ENCODE data around the gene ELMO2. TPM values are rescaled to one million over a fixed set of nuclear protein-coding genes. Genes with fewer than 3 reads are reported as not detected.

Gene ELMO2
- total and polyA plus RNA-seq, 8 donors = 9.9 to 37.7 (median 22.5) TPM

- Histone ChIP-seq H3K36me3 (no peaks in the 10 kb centered on the region), H3K27ac (no peak overlapping the region), H3K27me3 (peaks cover 0 to 94% (median 9%) of the 10 kb centered on the region in 3 donors), H3K4me1 (no peaks in the 10 kb centered on the region), H3K9me3 (no peaks in the 10 kb centered on the region), H3K4me3 (no peak overlapping the region)
- intact Hi-C loops (cut with DNase I; ENCODE audit: low total_unique reads) = loop anchor here (10.0 kb wide), 1 partner anchor 188 kb away; no protein-coding TSS in a partner anchor
- TF ChIP-seq POLR2AphosphoS5 (IDR thresholded peaks at IDR 0.05) = no peak
- TF ChIP-seq CTCF (IDR thresholded peaks at IDR 0.05) = no peak
- TF ChIP-seq EP300 (IDR thresholded peaks at IDR 0.05) = no peak
- TF ChIP-seq POLR2A (IDR thresholded peaks at IDR 0.05) = no peak
- WGBS, 5 donors = 56 to 64% (median 57%) methylated on average over 8 of the region's 8 CpGs
- DNase-seq = no peak
Observed at GRCh38 chr20:46322641-46323040, 83.8 kb downstream of the ELMO2 start.

- Histone ChIP-seq H3K27ac (no peak overlapping the region), H3K9me3 (no peaks in the 10 kb centered on the region), H3K27me3 (peaks cover 6 to 96% (median 46%) of the 10 kb centered on the region in 3 donors), H3K4me3 (no peak overlapping the region), H3K36me3 (no peaks in the 10 kb centered on the region), H3K4me1 (peaks cover 2% of the 10 kb centered on the region in 4 donors)
- TF ChIP-seq EP300 (IDR thresholded peaks at IDR 0.05) (no peak), POLR2AphosphoS5 (IDR thresholded peaks at IDR 0.05) (no peak), POLR2A (IDR thresholded peaks at IDR 0.05) (no peak), CTCF (IDR thresholded peaks at IDR 0.05) (no peak)
- peak in 1 of 2 donors; percentile 42 for DNase-seq
- 31 to 55% (median 34%) methylated on average over 4 to 7 of the region's 7 CpGs for WGBS, 5 donors
- intact Hi-C loops (cut with DNase I; ENCODE audit: low total_unique reads) = no loop called here
Observed at GRCh38 chr20:46317685-46318177, 88.7 kb downstream of the ELMO2 start.

GRCh38 chr20:46316984-46317684 lies 89.3 kb downstream of the ELMO2 start:
- TF ChIP-seq EP300 (IDR thresholded peaks at IDR 0.05) (no peak), CTCF (IDR thresholded peaks at IDR 0.05) (no peak), POLR2AphosphoS5 (IDR thresholded peaks at IDR 0.05) (no peak), POLR2A (IDR thresholded peaks at IDR 0.05) (no peak)
- no peaks in the 10 kb centered on the region for H3K9me3 ChIP-seq
- intact Hi-C loops (cut with DNase I; ENCODE audit: low total_unique reads) = no loop called here
- H3K36me3 ChIP-seq = no peaks in the 10 kb centered on the region
- no peak overlapping the region for H3K4me3 ChIP-seq
- H3K27me3 ChIP-seq = peaks cover 6 to 96% (median 52%) of the 10 kb centered on the region in 3 donors
- H3K4me1 ChIP-seq = peaks cover 7 to 8% (median 8%) of the 10 kb centered on the region in 4 donors
- no peak overlapping the region for H3K27ac ChIP-seq
- WGBS, 5 donors = 34 to 39% (median 35%) methylated on average over 23 to 24 of the region's 24 CpGs
- no peak for DNase-seq

Other genes starting within 250 kb of the ELMO2 start
- gene CDH22, start 98.1 kb downstream of the ELMO2 start, total RNA-seq = under 1 TPM in 1 of 5 donors, not detected in 4; 0.18 TPM
- gene CDH22, start 98.1 kb downstream of the ELMO2 start, polyA plus RNA-seq = under 1 TPM in 2 of 3 donors, not detected in 1; 0.19 to 0.60 TPM
- 10 to 100 TPM in 2 of 5 donors, 1 to 10 TPM in 3; 1.4 to 12.8 (median 5.4) TPM for gene ZNF334, start 106.9 kb upstream of the ELMO2 start, total RNA-seq
- gene ZNF334, start 106.9 kb upstream of the ELMO2 start, polyA plus RNA-seq = 1 to 10 TPM; 1.6 to 4.4 (median 2.0) TPM
- not detected for gene OCSTAMP, start 144.0 kb upstream of the ELMO2 start, total RNA-seq
- gene OCSTAMP, start 144.0 kb upstream of the ELMO2 start, polyA plus RNA-seq = not detected
- gene SLC13A3, start 244.8 kb upstream of the ELMO2 start, total RNA-seq = 1 to 10 TPM in 3 of 5 donors, not detected in 2; 1.8 to 6.6 (median 3.8) TPM
- gene SLC13A3, start 244.8 kb upstream of the ELMO2 start, polyA plus RNA-seq = 1 to 10 TPM in 1 of 3 donors, under 1 TPM in 2; 0.61 to 1.1 (median 0.62) TPM

Measured in stomach (tissue), 9 donors.